GM12864 (cell line): ENCODE measurements around the gene HMG20B.

Experiments
- DNase-seq: peaks from one replicate; pipeline ENCODE4 v3.0.0-alpha.2; 2011; ENCODE audit warnings: low read depth
- H3K4me3 ChIP-seq: 2 replicates; pipeline ENCODE4 v1.5.1; 2011; ENCODE audit warnings: mild to moderate bottlenecking, low read depth, low read length, control low read depth
- TF ChIP-seq, protein P1 (sequence below): IDR thresholded peaks from 2 replicates; pipeline ENCODE4 v1.5.1; 2011; ENCODE audit warnings: low read depth, mild to moderate bottlenecking, moderate library complexity, low read length, control low read depth, inconsistent platforms; ENCODE audit errors: missing control alignments

The HMG20B gene

GRCh38 chr19:3572855-3573161 is at the start of gene HMG20B:
Gene HMG20B (plus strand): TSS chr19:3572944. CDS start chr19:3573310, 366 bp downstream.
- no peak for DNase-seq
- TF ChIP-seq, protein P1, sequence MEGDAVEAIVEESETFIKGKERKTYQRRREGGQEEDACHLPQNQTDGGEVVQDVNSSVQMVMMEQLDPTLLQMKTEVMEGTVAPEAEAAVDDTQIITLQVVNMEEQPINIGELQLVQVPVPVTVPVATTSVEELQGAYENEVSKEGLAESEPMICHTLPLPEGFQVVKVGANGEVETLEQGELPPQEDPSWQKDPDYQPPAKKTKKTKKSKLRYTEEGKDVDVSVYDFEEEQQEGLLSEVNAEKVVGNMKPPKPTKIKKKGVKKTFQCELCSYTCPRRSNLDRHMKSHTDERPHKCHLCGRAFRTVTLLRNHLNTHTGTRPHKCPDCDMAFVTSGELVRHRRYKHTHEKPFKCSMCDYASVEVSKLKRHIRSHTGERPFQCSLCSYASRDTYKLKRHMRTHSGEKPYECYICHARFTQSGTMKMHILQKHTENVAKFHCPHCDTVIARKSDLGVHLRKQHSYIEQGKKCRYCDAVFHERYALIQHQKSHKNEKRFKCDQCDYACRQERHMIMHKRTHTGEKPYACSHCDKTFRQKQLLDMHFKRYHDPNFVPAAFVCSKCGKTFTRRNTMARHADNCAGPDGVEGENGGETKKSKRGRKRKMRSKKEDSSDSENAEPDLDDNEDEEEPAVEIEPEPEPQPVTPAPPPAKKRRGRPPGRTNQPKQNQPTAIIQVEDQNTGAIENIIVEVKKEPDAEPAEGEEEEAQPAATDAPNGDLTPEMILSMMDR, result no peak
- peak within 1 kb of the TSS; percentile 97 for H3K4me3 ChIP-seq

GRCh38 chr19:3523361-3524077 is 49.2 kb upstream of the HMG20B start:
- TF ChIP-seq, protein P1, result no peak
- no peak for DNase-seq
- H3K4me3 ChIP-seq, result no peak overlapping the region

GRCh38 chr19:3524078-3524842 is 48.5 kb upstream of the HMG20B start:
- DNase-seq, result no peak
- H3K4me3 ChIP-seq, result no peak overlapping the region
- TF ChIP-seq, protein P1, result no peak

GRCh38 chr19:3524904-3525451 is 47.8 kb upstream of the HMG20B start:
- TF ChIP-seq, protein P1, result no peak
- H3K4me3 ChIP-seq, result no peak overlapping the region
- DNase-seq, result no peak

GRCh38 chr19:3526507-3527237 is 46.1 kb upstream of the HMG20B start:
- H3K4me3 ChIP-seq, result no peak overlapping the region
- DNase-seq, result no peak
- TF ChIP-seq, protein P1, result peak; percentile 16

- no peak for DNase-seq
- TF ChIP-seq, protein P1, result no peak
- no peak overlapping the region for H3K4me3 ChIP-seq
Observed at GRCh38 chr19:3527238-3527910, 45.4 kb upstream of the HMG20B start.
